ENCODE data around the gene GRXCR1. TPM values are rescaled to one million over a fixed set of nuclear protein-coding genes. Genes with fewer than 3 reads are reported as not detected.

GRXCR1 gene
- total RNA-seq, 1 donor: not detected

GRCh38 chr4:42917296-42917695, 24.8 kb downstream of the GRXCR1 start:
- no peak overlapping the region for H3K4me3 ChIP-seq (ENCODE audit: low read depth, low read length)
- DNase-seq (ENCODE audit: low read depth): no peak
- TF ChIP-seq CTCF (IDR thresholded peaks at IDR 0.05; ENCODE audit: insufficient read depth, low read depth, low read length): no peak

- TF ChIP-seq CTCF (IDR thresholded peaks at IDR 0.05; ENCODE audit: insufficient read depth, low read depth, low read length): no peak
- DNase-seq (ENCODE audit: low read depth): no peak
- H3K4me3 ChIP-seq (ENCODE audit: low read depth, low read length): no peak overlapping the region
Measured at GRCh38 chr4:42923431-42923830, 30.9 kb downstream of the GRXCR1 start.

- no peak for DNase-seq (ENCODE audit: low read depth)
- no peak overlapping the region for H3K4me3 ChIP-seq (ENCODE audit: low read depth, low read length)
- TF ChIP-seq CTCF (IDR thresholded peaks at IDR 0.05; ENCODE audit: insufficient read depth, low read depth, low read length): no peak
Measured at GRCh38 chr4:42925921-42926320, 33.4 kb downstream of the GRXCR1 start.

- DNase-seq (ENCODE audit: low read depth): no peak
- no peak overlapping the region for H3K4me3 ChIP-seq (ENCODE audit: low read depth, low read length)
- no peak for TF ChIP-seq CTCF (IDR thresholded peaks at IDR 0.05; ENCODE audit: insufficient read depth, low read depth, low read length)
Measured at GRCh38 chr4:42927946-42928345, 35.4 kb downstream of the GRXCR1 start.

GRCh38 chr4:42928582-42928981, 36.1 kb downstream of the GRXCR1 start:
- no peak for DNase-seq (ENCODE audit: low read depth)
- no peak overlapping the region for H3K4me3 ChIP-seq (ENCODE audit: low read depth, low read length)
- no peak for TF ChIP-seq CTCF (IDR thresholded peaks at IDR 0.05; ENCODE audit: insufficient read depth, low read depth, low read length)

GRCh38 chr4:42942216-42942615, 49.7 kb downstream of the GRXCR1 start:
- no peak for TF ChIP-seq CTCF (IDR thresholded peaks at IDR 0.05; ENCODE audit: insufficient read depth, low read depth, low read length)
- DNase-seq (ENCODE audit: low read depth): no peak
- H3K4me3 ChIP-seq (ENCODE audit: low read depth, low read length): no peak overlapping the region

- no peak for TF ChIP-seq CTCF (IDR thresholded peaks at IDR 0.05; ENCODE audit: insufficient read depth, low read depth, low read length)
- DNase-seq (ENCODE audit: low read depth): no peak
- H3K4me3 ChIP-seq (ENCODE audit: low read depth, low read length): no peak overlapping the region
Measured at GRCh38 chr4:42945874-42946273, 53.4 kb downstream of the GRXCR1 start.

Measured in fibroblast of villous mesenchyme (primary cell).